K562 (cell line): Measurements from ENCODE around the gene TMEM150A. TPM values are rescaled to one million over a fixed set of nuclear protein-coding genes. Genes with fewer than 3 reads are reported as not detected.

Experiments
- ARID1B ChIP-seq: fragments of 450-650 bp; IDR thresholded peaks from 2 replicates; pipeline ENCODE4 v1.6.1; 2016; ENCODE audit warnings: antibody characterized with exemption, mild to moderate bottlenecking, inconsistent platforms
- CCAR2 ChIP-seq: fragments of 200-400 bp; formaldehyde crosslinking; IDR thresholded peaks from 2 replicates; pipeline ENCODE4 v1.6.1; 2017; ENCODE audit warnings: mild to moderate bottlenecking, low read depth, low read length
- FOXK2 ChIP-seq, 2 experiments: fragments of 450-650 bp; IDR thresholded peaks in 1 of 2; conservative IDR thresholded peaks in 1 of 2; 2 replicates each; pipeline ENCODE4 v1.6.1; 2016; ENCODE audit warnings: low read depth in 2 of 2, mild to moderate bottlenecking in 1 of 2
- HDAC2 ChIP-seq: fragments of 450-650 bp; IDR thresholded peaks from 2 replicates; pipeline ENCODE4 v1.6.1; 2016; ENCODE audit warnings: mild to moderate bottlenecking
- HNRNPH1 ChIP-seq: fragments of 200-400 bp; formaldehyde crosslinking; optimal IDR thresholded peaks from 2 replicates; pipeline ENCODE3; 2017; ENCODE audit warnings: low read depth, mild to moderate bottlenecking, low read length, moderate library complexity
- KLF6 ChIP-seq: fragments of 250-450 bp; sonication (Bioruptor Pico); IDR thresholded peaks from 2 replicates; pipeline ENCODE4 v1.4.0; 2020; ENCODE audit warnings: mild to moderate bottlenecking, moderate library complexity, borderline replicate concordance
- MAFK ChIP-seq: IDR thresholded peaks from 2 replicates; pipeline ENCODE4 v1.6.1; 2011; ENCODE audit warnings: low read length, improper control_type of control experiment
- RB1 ChIP-seq: fragments of 450-650 bp; IDR thresholded peaks from 2 replicates; pipeline ENCODE4 v1.6.1; 2017; ENCODE audit warnings: low read depth, mild to moderate bottlenecking
- RUNX1 ChIP-seq: sonication (generic); IDR thresholded peaks from 2 replicates; pipeline ENCODE4 v1.6.1; 2016; ENCODE audit warnings: antibody characterized with exemption, low read depth
- SIRT6 ChIP-seq: IDR thresholded peaks from one replicate; pipeline ENCODE4 v1.6.1; 2012; ENCODE audit warnings: low read depth, mild to moderate bottlenecking, control low read depth, inconsistent platforms, low read length, moderate library complexity
- SMAD1 ChIP-seq: fragments of 150-350 bp; IDR thresholded peaks from 2 replicates; pipeline ENCODE4 v1.6.1; 2014; ENCODE audit warnings: low read length, low read depth; ENCODE audit not compliant: partially characterized antibody
- SRSF7 ChIP-seq: fragments of 200-400 bp; formaldehyde crosslinking; optimal IDR thresholded peaks from 2 replicates; pipeline ENCODE3; 2017; ENCODE audit warnings: mild to moderate bottlenecking, low read depth, low read length
- SRSF9 ChIP-seq: fragments of 200-400 bp; formaldehyde crosslinking; IDR thresholded peaks from 2 replicates; pipeline ENCODE4 v1.6.1; 2017; ENCODE audit warnings: low read depth, low read length, borderline replicate concordance
- TCF3 ChIP-seq: sonication (generic); formaldehyde crosslinking; IDR thresholded peaks from 2 replicates; pipeline ENCODE4 v1.4.0; 2020; ENCODE audit warnings: mild to moderate bottlenecking, missing genetic modification reagents
- ZKSCAN1 ChIP-seq: fragments of 150-350 bp; IDR thresholded peaks from 2 replicates; pipeline ENCODE4 v1.6.1; 2016; ENCODE audit warnings: low read depth, low read length
- ZKSCAN3 ChIP-seq: fragments of 250-450 bp; sonication (Bioruptor Pico); IDR thresholded peaks from 2 replicates; pipeline ENCODE4 v1.4.0; 2020
- ZNF3 ChIP-seq: fragments of 250-450 bp; sonication (Bioruptor Pico); IDR thresholded peaks from 2 replicates; pipeline ENCODE4 v1.5.0; 2021; ENCODE audit warnings: mild to moderate bottlenecking, moderate library complexity
- ZNF57 ChIP-seq: fragments of 450-650 bp; formaldehyde crosslinking; IDR thresholded peaks from 2 replicates; pipeline ENCODE4 v1.4.0; 2020; ENCODE audit warnings: mild to moderate bottlenecking, moderate library complexity
- polyA plus RNA-seq, 8 experiments: library from polyadenylated mRNA; depleted of rRNA in 4 of 8; stranded (reverse) in 5 of 8; unstranded in 3 of 8; fragments of >200 nt; fragmentation: Nextera tagmentation in 2 of 8; fragmentation: Illumina TruSeq in 1 of 8; extraction: Ambion mirVana in 2 of 8; extraction: Trizol in 1 of 8; gene quantifications; 2 replicates each; pipeline versions ENCODE4 v1.2.1 to v1.2.3, GENCODE V29; 2011 to 2014; ENCODE audit warnings: inconsistent platforms in 1 of 8, missing spikeins in 1 of 8
- total RNA-seq, 7 experiments: library from RNA; depleted of rRNA in 6 of 7; stranded (reverse); fragments of >200 nt in 6 of 7; fragmentation: Illumina TruSeq in 2 of 7; extraction: Trizol in 2 of 7; gene quantifications; 2 replicates each; pipeline versions ENCODE4 v1.2.1 to v1.2.3, GENCODE V29; 2011 to 2021; ENCODE audit warnings: low replicate concordance in 1 of 7
- TF ChIP-seq, protein P1 (sequence below): fragments of 450-650 bp; IDR thresholded peaks from 2 replicates; pipeline ENCODE4 v1.6.1; 2017; ENCODE audit warnings: antibody characterized with exemption, mild to moderate bottlenecking
- TF ChIP-seq, protein P2 (sequence below): fragments of 250-450 bp; sonication (Bioruptor Pico); IDR thresholded peaks from 2 replicates; pipeline ENCODE4 v1.4.0; 2020; ENCODE audit warnings: mild to moderate bottlenecking, moderate library complexity, borderline replicate concordance
- TF ChIP-seq, protein P3 (sequence below): fragments of 150-350 bp; IDR thresholded peaks from 2 replicates; pipeline ENCODE4 v1.6.1; 2014; ENCODE audit warnings: low read depth, mild to moderate bottlenecking, low read length, borderline replicate concordance

The TMEM150A gene
- total and polyA plus RNA-seq, 9 of the 15 experiments (the other 6 are each of a cell fraction or from before 2014, with no cell fraction given), result 3.9 to 17.1 (median 8.4) TPM

DNA sequence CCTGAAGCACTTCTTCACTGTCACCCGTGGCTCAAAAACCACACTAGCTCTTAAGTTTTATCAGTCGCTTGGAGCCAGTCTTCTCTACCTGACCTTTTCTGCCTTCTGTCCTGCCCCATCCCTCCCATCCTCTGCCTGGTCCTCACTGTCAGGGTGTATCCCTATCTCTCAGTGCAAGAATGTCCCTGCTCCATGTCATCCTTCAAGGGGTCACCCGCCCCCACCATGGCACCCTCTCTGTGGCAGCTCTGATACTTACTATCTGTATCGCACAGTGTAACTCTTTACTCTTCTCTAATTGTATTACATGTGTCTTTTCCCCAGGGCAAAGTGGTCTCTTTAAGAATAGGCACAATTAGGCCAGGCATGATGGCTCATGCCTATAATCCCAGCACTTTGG is 13.9 kb downstream of the TMEM150A start (continued):
- TF ChIP-seq MAFK, result no peak
- TF ChIP-seq FOXK2 (conservative IDR thresholded peaks at IDR 0.05 in 1 of 2, IDR thresholded peaks at IDR 0.05 in 1 of 2; ENCODE audit: low read depth in 2 of 2), result no peak
- TF ChIP-seq KLF6 (CRISPR knock-in tag), result no peak
- no peak for TF ChIP-seq SMAD1
- TF ChIP-seq, protein P1, sequence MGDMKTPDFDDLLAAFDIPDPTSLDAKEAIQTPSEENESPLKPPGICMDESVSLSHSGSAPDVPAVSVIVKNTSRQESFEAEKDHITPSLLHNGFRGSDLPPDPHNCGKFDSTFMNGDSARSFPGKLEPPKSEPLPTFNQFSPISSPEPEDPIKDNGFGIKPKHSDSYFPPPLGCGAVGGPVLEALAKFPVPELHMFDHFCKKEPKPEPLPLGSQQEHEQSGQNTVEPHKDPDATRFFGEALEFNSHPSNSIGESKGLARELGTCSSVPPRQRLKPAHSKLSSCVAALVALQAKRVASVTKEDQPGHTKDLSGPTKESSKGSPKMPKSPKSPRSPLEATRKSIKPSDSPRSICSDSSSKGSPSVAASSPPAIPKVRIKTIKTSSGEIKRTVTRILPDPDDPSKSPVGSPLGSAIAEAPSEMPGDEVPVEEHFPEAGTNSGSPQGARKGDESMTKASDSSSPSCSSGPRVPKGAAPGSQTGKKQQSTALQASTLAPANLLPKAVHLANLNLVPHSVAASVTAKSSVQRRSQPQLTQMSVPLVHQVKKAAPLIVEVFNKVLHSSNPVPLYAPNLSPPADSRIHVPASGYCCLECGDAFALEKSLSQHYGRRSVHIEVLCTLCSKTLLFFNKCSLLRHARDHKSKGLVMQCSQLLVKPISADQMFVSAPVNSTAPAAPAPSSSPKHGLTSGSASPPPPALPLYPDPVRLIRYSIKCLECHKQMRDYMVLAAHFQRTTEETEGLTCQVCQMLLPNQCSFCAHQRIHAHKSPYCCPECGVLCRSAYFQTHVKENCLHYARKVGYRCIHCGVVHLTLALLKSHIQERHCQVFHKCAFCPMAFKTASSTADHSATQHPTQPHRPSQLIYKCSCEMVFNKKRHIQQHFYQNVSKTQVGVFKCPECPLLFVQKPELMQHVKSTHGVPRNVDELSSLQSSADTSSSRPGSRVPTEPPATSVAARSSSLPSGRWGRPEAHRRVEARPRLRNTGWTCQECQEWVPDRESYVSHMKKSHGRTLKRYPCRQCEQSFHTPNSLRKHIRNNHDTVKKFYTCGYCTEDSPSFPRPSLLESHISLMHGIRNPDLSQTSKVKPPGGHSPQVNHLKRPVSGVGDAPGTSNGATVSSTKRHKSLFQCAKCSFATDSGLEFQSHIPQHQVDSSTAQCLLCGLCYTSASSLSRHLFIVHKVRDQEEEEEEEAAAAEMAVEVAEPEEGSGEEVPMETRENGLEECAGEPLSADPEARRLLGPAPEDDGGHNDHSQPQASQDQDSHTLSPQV, result no peak
- TF ChIP-seq RB1, result no peak
- no peak for TF ChIP-seq HDAC2
- TF ChIP-seq, protein P2, sequence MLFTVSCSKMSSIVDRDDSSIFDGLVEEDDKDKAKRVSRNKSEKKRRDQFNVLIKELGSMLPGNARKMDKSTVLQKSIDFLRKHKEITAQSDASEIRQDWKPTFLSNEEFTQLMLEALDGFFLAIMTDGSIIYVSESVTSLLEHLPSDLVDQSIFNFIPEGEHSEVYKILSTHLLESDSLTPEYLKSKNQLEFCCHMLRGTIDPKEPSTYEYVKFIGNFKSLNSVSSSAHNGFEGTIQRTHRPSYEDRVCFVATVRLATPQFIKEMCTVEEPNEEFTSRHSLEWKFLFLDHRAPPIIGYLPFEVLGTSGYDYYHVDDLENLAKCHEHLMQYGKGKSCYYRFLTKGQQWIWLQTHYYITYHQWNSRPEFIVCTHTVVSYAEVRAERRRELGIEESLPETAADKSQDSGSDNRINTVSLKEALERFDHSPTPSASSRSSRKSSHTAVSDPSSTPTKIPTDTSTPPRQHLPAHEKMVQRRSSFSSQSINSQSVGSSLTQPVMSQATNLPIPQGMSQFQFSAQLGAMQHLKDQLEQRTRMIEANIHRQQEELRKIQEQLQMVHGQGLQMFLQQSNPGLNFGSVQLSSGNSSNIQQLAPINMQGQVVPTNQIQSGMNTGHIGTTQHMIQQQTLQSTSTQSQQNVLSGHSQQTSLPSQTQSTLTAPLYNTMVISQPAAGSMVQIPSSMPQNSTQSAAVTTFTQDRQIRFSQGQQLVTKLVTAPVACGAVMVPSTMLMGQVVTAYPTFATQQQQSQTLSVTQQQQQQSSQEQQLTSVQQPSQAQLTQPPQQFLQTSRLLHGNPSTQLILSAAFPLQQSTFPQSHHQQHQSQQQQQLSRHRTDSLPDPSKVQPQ (CRISPR knock-in tag), result no peak
- no peak for TF ChIP-seq ZNF3
- no peak for TF ChIP-seq HNRNPH1
- no peak for TF ChIP-seq CCAR2
- peak; percentile 68; the same call in 1 of the 2 replicates for TF ChIP-seq ARID1B
- TF ChIP-seq SRSF9, result no peak
- TF ChIP-seq SIRT6, result no peak
- TF ChIP-seq, protein P3, sequence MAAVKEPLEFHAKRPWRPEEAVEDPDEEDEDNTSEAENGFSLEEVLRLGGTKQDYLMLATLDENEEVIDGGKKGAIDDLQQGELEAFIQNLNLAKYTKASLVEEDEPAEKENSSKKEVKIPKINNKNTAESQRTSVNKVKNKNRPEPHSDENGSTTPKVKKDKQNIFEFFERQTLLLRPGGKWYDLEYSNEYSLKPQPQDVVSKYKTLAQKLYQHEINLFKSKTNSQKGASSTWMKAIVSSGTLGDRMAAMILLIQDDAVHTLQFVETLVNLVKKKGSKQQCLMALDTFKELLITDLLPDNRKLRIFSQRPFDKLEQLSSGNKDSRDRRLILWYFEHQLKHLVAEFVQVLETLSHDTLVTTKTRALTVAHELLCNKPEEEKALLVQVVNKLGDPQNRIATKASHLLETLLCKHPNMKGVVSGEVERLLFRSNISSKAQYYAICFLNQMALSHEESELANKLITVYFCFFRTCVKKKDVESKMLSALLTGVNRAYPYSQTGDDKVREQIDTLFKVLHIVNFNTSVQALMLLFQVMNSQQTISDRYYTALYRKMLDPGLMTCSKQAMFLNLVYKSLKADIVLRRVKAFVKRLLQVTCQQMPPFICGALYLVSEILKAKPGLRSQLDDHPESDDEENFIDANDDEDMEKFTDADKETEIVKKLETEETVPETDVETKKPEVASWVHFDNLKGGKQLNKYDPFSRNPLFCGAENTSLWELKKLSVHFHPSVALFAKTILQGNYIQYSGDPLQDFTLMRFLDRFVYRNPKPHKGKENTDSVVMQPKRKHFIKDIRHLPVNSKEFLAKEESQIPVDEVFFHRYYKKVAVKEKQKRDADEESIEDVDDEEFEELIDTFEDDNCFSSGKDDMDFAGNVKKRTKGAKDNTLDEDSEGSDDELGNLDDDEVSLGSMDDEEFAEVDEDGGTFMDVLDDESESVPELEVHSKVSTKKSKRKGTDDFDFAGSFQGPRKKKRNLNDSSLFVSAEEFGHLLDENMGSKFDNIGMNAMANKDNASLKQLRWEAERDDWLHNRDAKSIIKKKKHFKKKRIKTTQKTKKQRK, result no peak
- peak; percentile 72 for TF ChIP-seq TCF3
- no peak for TF ChIP-seq SRSF7
- no peak for TF ChIP-seq RUNX1
- TF ChIP-seq ZKSCAN1, result no peak
- TF ChIP-seq ZNF57 (CRISPR knock-in tag), result no peak
- no peak for TF ChIP-seq ZKSCAN3 (CRISPR knock-in tag)
